ENCODE data around the gene PCDHGC5. TPM values are rescaled to one million over a fixed set of nuclear protein-coding genes. Genes with fewer than 3 reads are reported as not detected.

PCDHGC5 gene
- total and polyA plus RNA-seq, 2 of the 8 experiments (the other 6 are each of a cell fraction or from before 2014, with no cell fraction given) = 0.41 to 1.1 TPM

DNA sequence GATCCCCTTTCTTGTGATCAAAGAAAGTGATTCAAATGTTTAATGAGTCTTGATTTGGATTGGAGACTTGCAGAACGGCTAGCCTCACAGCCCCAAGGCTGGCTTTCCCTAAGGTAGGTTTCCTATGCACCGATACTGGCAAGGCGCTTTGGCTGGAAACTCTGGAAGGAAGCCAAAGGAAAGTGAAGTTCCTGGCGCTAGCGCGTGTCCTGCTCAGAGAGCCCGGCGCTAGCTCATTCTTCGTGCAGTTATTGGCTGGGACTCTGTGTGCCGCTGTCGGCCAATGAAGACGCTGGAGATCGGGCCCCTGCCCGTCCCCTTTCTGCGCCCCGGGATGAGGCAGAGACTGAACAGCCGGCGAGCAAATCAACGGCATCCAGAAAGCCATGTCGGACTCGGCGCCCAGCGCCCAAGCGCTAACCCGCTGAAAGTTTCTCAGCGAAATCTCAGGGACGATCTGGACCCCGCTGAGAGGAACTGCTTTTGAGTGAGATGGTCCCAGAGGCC, 13.2 kb upstream of the PCDHGC5 start, which contains the start of gene PCDHGC3 (continued):
- TF ChIP-seq, protein P1, sequence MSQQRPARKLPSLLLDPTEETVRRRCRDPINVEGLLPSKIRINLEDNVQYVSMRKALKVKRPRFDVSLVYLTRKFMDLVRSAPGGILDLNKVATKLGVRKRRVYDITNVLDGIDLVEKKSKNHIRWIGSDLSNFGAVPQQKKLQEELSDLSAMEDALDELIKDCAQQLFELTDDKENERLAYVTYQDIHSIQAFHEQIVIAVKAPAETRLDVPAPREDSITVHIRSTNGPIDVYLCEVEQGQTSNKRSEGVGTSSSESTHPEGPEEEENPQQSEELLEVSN (IDR thresholded peaks at IDR 0.05) = peak; percentile 83
- TF ChIP-seq RAD21 (IDR thresholded peaks at IDR 0.05 in 1 of 2, conservative IDR thresholded peaks at IDR 0.05 in 1 of 2; ENCODE audit: low read depth in 2 of 2, low read length in 2 of 2) (peak; percentile 58 to 70), CREB1 (IDR thresholded peaks at IDR 0.05) (0 out of 2 replicates have a peak, but pooled peaks have one; percentile 20), SIX5 (IDR thresholded peaks at IDR 0.05; ENCODE audit: low read depth, low read length) (no peak), KDM4A (IDR thresholded peaks at IDR 0.05; ENCODE audit: low read depth, low read length, severe bottlenecking) (no peak), ASH2L (IDR thresholded peaks at IDR 0.05; ENCODE audit: low read length) (no peak), CHD2 (IDR thresholded peaks at IDR 0.05; ENCODE audit: low read length) (no peak), SP1 (IDR thresholded peaks at IDR 0.05; ENCODE audit: low read depth, low read length) (peak; percentile 31; the same call in 1 of the 2 replicates)
- TF ChIP-seq, protein P2, sequence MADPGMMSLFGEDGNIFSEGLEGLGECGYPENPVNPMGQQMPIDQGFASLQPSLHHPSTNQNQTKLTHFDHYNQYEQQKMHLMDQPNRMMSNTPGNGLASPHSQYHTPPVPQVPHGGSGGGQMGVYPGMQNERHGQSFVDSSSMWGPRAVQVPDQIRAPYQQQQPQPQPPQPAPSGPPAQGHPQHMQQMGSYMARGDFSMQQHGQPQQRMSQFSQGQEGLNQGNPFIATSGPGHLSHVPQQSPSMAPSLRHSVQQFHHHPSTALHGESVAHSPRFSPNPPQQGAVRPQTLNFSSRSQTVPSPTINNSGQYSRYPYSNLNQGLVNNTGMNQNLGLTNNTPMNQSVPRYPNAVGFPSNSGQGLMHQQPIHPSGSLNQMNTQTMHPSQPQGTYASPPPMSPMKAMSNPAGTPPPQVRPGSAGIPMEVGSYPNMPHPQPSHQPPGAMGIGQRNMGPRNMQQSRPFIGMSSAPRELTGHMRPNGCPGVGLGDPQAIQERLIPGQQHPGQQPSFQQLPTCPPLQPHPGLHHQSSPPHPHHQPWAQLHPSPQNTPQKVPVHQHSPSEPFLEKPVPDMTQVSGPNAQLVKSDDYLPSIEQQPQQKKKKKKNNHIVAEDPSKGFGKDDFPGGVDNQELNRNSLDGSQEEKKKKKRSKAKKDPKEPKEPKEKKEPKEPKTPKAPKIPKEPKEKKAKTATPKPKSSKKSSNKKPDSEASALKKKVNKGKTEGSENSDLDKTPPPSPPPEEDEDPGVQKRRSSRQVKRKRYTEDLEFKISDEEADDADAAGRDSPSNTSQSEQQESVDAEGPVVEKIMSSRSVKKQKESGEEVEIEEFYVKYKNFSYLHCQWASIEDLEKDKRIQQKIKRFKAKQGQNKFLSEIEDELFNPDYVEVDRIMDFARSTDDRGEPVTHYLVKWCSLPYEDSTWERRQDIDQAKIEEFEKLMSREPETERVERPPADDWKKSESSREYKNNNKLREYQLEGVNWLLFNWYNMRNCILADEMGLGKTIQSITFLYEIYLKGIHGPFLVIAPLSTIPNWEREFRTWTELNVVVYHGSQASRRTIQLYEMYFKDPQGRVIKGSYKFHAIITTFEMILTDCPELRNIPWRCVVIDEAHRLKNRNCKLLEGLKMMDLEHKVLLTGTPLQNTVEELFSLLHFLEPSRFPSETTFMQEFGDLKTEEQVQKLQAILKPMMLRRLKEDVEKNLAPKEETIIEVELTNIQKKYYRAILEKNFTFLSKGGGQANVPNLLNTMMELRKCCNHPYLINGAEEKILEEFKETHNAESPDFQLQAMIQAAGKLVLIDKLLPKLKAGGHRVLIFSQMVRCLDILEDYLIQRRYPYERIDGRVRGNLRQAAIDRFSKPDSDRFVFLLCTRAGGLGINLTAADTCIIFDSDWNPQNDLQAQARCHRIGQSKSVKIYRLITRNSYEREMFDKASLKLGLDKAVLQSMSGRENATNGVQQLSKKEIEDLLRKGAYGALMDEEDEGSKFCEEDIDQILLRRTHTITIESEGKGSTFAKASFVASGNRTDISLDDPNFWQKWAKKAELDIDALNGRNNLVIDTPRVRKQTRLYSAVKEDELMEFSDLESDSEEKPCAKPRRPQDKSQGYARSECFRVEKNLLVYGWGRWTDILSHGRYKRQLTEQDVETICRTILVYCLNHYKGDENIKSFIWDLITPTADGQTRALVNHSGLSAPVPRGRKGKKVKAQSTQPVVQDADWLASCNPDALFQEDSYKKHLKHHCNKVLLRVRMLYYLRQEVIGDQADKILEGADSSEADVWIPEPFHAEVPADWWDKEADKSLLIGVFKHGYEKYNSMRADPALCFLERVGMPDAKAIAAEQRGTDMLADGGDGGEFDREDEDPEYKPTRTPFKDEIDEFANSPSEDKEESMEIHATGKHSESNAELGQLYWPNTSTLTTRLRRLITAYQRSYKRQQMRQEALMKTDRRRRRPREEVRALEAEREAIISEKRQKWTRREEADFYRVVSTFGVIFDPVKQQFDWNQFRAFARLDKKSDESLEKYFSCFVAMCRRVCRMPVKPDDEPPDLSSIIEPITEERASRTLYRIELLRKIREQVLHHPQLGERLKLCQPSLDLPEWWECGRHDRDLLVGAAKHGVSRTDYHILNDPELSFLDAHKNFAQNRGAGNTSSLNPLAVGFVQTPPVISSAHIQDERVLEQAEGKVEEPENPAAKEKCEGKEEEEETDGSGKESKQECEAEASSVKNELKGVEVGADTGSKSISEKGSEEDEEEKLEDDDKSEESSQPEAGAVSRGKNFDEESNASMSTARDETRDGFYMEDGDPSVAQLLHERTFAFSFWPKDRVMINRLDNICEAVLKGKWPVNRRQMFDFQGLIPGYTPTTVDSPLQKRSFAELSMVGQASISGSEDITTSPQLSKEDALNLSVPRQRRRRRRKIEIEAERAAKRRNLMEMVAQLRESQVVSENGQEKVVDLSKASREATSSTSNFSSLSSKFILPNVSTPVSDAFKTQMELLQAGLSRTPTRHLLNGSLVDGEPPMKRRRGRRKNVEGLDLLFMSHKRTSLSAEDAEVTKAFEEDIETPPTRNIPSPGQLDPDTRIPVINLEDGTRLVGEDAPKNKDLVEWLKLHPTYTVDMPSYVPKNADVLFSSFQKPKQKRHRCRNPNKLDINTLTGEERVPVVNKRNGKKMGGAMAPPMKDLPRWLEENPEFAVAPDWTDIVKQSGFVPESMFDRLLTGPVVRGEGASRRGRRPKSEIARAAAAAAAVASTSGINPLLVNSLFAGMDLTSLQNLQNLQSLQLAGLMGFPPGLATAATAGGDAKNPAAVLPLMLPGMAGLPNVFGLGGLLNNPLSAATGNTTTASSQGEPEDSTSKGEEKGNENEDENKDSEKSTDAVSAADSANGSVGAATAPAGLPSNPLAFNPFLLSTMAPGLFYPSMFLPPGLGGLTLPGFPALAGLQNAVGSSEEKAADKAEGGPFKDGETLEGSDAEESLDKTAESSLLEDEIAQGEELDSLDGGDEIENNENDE (IDR thresholded peaks at IDR 0.05; ENCODE audit: insufficient replicate concordance, low read length) = no peak
- TF ChIP-seq, protein P3, sequence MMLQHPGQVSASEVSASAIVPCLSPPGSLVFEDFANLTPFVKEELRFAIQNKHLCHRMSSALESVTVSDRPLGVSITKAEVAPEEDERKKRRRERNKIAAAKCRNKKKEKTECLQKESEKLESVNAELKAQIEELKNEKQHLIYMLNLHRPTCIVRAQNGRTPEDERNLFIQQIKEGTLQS (IDR thresholded peaks at IDR 0.05; ENCODE audit: insufficient read depth, low read depth, low read length) = no peak

All from H1 (cell line).